HuH-7 (cell line): Measurements from ENCODE around the gene HSBP1L1.

ENCODE experiments used
- DNase-seq: peaks from one replicate; pipeline ENCODE4 v3.0.0; 2011; ENCODE audit warnings: low spot score

HSBP1L1 gene

GRCh38 chr18:79961527-79962291 lies 2.7 kb upstream of the HSBP1L1 start:
- no peak for DNase-seq

- DNase-seq: no peak
Observed at GRCh38 chr18:79962311-79962710, 2.1 kb upstream of the HSBP1L1 start.

- DNase-seq: no peak
Observed at GRCh38 chr18:79962835-79963657, 1.4 kb upstream of the HSBP1L1 start.

- no peak for DNase-seq
Observed at GRCh38 chr18:79963658-79964329, 649 bp upstream of the HSBP1L1 start.

- peak; percentile 60 for DNase-seq
Observed at GRCh38 chr18:79965119-79965902, 868 bp downstream of the HSBP1L1 start.

- no peak for DNase-seq
Observed at GRCh38 chr18:79970419-79971133, 6.1 kb downstream of the HSBP1L1 start.

- DNase-seq: no peak
Observed at GRCh38 chr18:79971211-79971952, 6.9 kb downstream of the HSBP1L1 start.

- no peak for DNase-seq
Observed at GRCh38 chr18:79971986-79972385, 7.5 kb downstream of the HSBP1L1 start.

GRCh38 chr18:79972720-79973119 lies 8.3 kb downstream of the HSBP1L1 start:
- DNase-seq: no peak

GRCh38 chr18:79973517-79973916 lies 9.1 kb downstream of the HSBP1L1 start:
- DNase-seq: no peak

GRCh38 chr18:79974025-79974654 lies 9.7 kb downstream of the HSBP1L1 start:
- DNase-seq: no peak

GRCh38 chr18:79975043-79975442 lies 10.6 kb downstream of the HSBP1L1 start:
- no peak for DNase-seq

GRCh38 chr18:79975985-79976680 lies 11.7 kb downstream of the HSBP1L1 start:
- no peak for DNase-seq

- no peak for DNase-seq
Observed at GRCh38 chr18:79979843-79980242, 15.4 kb downstream of the HSBP1L1 start.

- no peak for DNase-seq
Observed at GRCh38 chr18:79980585-79980984, 16.1 kb downstream of the HSBP1L1 start.

GRCh38 chr18:79982736-79983135 lies 18.3 kb downstream of the HSBP1L1 start:
- DNase-seq: no peak

- DNase-seq: no peak
Observed at GRCh38 chr18:79983253-79983652, 18.8 kb downstream of the HSBP1L1 start.

GRCh38 chr18:79983793-79984192 lies 19.4 kb downstream of the HSBP1L1 start:
- no peak for DNase-seq

GRCh38 chr18:79985172-79985571 lies 20.7 kb downstream of the HSBP1L1 start:
- no peak for DNase-seq
